Vagina (tissue), 2 donors: ENCODE results near the gene BIN2. TPM values are rescaled to one million over a fixed set of nuclear protein-coding genes. Genes with fewer than 3 reads are reported as not detected.

ENCODE experiments used
- DNase-seq, 2 donors: peaks; one replicate each; pipeline ENCODE4 v3.0.0-alpha.2; 2017; ENCODE audit errors: extremely low spot score in 2 of 2
- H3K27ac ChIP-seq: fragments of 200-600 bp; sonication (generic); one replicate; pipeline ENCODE4 v1.5.1; 2019
- H3K27me3 ChIP-seq: fragments of 200-600 bp; sonication (generic); one replicate; pipeline ENCODE4 v1.5.1; 2019
- H3K36me3 ChIP-seq, 2 donors: fragments of 200-600 bp; sonication (generic); one replicate each; pipeline ENCODE4 v1.5.1; 2017 to 2019
- H3K4me1 ChIP-seq: fragments of 200-600 bp; sonication (generic); one replicate; pipeline ENCODE4 v1.5.1; 2019
- H3K4me3 ChIP-seq, 2 donors: fragments of 200-600 bp; sonication (generic); 1 replicate in 1 of 2; 2 replicates in 1 of 2; pipeline ENCODE4 v1.5.1; 2016 to 2019
- H3K9me3 ChIP-seq: fragments of 200-600 bp; sonication (generic); one replicate; pipeline ENCODE4 v1.5.1; 2019
- CTCF ChIP-seq, 3 experiments: fragments of 450-650 bp in 2 of 3; fragments of 200-600 bp in 1 of 3; sonication (generic) in 1 of 3; IDR thresholded peaks; one replicate each; pipeline ENCODE4 v1.5.1; 2017 to 2019; ENCODE audit warnings: antibody characterized with exemption in 3 of 3, mild to moderate bottlenecking in 2 of 3, moderate library complexity in 2 of 3
- POLR2A ChIP-seq, 2 donors: fragments of 450-650 bp; IDR thresholded peaks; one replicate each; pipeline ENCODE4 v1.6.1; 2017; ENCODE audit warnings: antibody characterized with exemption in 2 of 2, mild to moderate bottlenecking in 2 of 2, moderate library complexity in 2 of 2
- POLR2AphosphoS5 ChIP-seq, 2 donors: sonication (generic); formaldehyde crosslinking; IDR thresholded peaks; one replicate each; pipeline ENCODE4 v1.9.0; 2017; ENCODE audit warnings: antibody characterized with exemption in 2 of 2, mild to moderate bottlenecking in 2 of 2, low read depth in 1 of 2; ENCODE audit not compliant: insufficient read depth in 1 of 2
- intact Hi-C: fragments of 100-400 bp; cut with DNase I; formaldehyde crosslinking; loops from one replicate; pipeline ENCODE4 v1.15.1; 2023
- total RNA-seq: library from RNA; depleted of rRNA; stranded (reverse); fragments of >200 nt; gene quantifications from one replicate; pipeline ENCODE4 v1.2.3, GENCODE V29; 2016

The BIN2 gene
- total RNA-seq, 1 donor from 2014 or later, result 6.4 TPM

- TF ChIP-seq POLR2AphosphoS5 (IDR thresholded peaks at IDR 0.05; ENCODE audit: insufficient read depth in 1 of 2, low read depth in 1 of 2) (no peak), POLR2A (IDR thresholded peaks at IDR 0.05) (no peak), CTCF (IDR thresholded peaks at IDR 0.05) (no peak)
- no peak overlapping the region for H3K4me3 ChIP-seq
- no peaks in the 10 kb centered on the region for H3K9me3 ChIP-seq
- peaks cover 23% of the 10 kb centered on the region for H3K4me1 ChIP-seq
- H3K36me3 ChIP-seq, result no peaks in the 10 kb centered on the region
- no peaks in the 10 kb centered on the region for H3K27me3 ChIP-seq
- DNase-seq, result no peak
- no peak overlapping the region for H3K27ac ChIP-seq
- intact Hi-C loops, result no loop called here
Observed at GRCh38 chr12:51330186-51330585, 6.2 kb upstream of the BIN2 start.

GRCh38 chr12:51329742-51330141 is 5.8 kb upstream of the BIN2 start:
- Histone ChIP-seq H3K4me1 (peaks cover 23% of the 10 kb centered on the region), H3K9me3 (no peaks in the 10 kb centered on the region), H3K27ac (no peak overlapping the region), H3K27me3 (no peaks in the 10 kb centered on the region), H3K36me3 (no peaks in the 10 kb centered on the region), H3K4me3 (no peak overlapping the region)
- no peak for DNase-seq
- no peak for TF ChIP-seq CTCF (IDR thresholded peaks at IDR 0.05)
- intact Hi-C loops, result no loop called here

- intact Hi-C loops, result no loop called here
- no peaks in the 10 kb centered on the region for H3K27me3 ChIP-seq
Observed at GRCh38 chr12:51328587-51328986, 4.6 kb upstream of the BIN2 start.

GRCh38 chr12:51326698-51327439 is 2.9 kb upstream of the BIN2 start:
- H3K27me3 ChIP-seq, result no peaks in the 10 kb centered on the region
- H3K4me3 ChIP-seq, result no peak overlapping the region

More at GRCh38 chr12:51328587-51328986, 4.6 kb upstream of the BIN2 start:
- Histone ChIP-seq H3K4me3 (no peak overlapping the region), H3K4me1 (peaks cover 23% of the 10 kb centered on the region), H3K27ac (no peak overlapping the region), H3K36me3 (no peaks in the 10 kb centered on the region), H3K9me3 (no peaks in the 10 kb centered on the region)
- TF ChIP-seq POLR2AphosphoS5 (IDR thresholded peaks at IDR 0.05; ENCODE audit: insufficient read depth in 1 of 2, low read depth in 1 of 2), result no peak
- no peak for TF ChIP-seq POLR2A (IDR thresholded peaks at IDR 0.05)
- no peak for TF ChIP-seq CTCF (IDR thresholded peaks at IDR 0.05)
- DNase-seq, result no peak

More at GRCh38 chr12:51326698-51327439, 2.9 kb upstream of the BIN2 start:
- intact Hi-C loops, result no loop called here
- H3K9me3 ChIP-seq, result no peaks in the 10 kb centered on the region
- no peak for DNase-seq
- peak overlapping the region; percentile 54 for H3K27ac ChIP-seq
- TF ChIP-seq POLR2AphosphoS5 (IDR thresholded peaks at IDR 0.05; ENCODE audit: insufficient read depth in 1 of 2, low read depth in 1 of 2) (no peak), CTCF (IDR thresholded peaks at IDR 0.05) (no peak), POLR2A (IDR thresholded peaks at IDR 0.05) (no peak)
- H3K36me3 ChIP-seq, result no peaks in the 10 kb centered on the region
- H3K4me1 ChIP-seq, result peaks cover 30% of the 10 kb centered on the region
